ENCODE measurements around the gene RNF5. TPM values are rescaled to one million over a fixed set of nuclear protein-coding genes. Genes with fewer than 3 reads are reported as not detected.

Gene RNF5
- total and polyA plus RNA-seq, 9 of the 15 experiments (the other 6 are each of a cell fraction or from before 2014, with no cell fraction given) = 62.2 to 245 (median 129) TPM

DNA sequence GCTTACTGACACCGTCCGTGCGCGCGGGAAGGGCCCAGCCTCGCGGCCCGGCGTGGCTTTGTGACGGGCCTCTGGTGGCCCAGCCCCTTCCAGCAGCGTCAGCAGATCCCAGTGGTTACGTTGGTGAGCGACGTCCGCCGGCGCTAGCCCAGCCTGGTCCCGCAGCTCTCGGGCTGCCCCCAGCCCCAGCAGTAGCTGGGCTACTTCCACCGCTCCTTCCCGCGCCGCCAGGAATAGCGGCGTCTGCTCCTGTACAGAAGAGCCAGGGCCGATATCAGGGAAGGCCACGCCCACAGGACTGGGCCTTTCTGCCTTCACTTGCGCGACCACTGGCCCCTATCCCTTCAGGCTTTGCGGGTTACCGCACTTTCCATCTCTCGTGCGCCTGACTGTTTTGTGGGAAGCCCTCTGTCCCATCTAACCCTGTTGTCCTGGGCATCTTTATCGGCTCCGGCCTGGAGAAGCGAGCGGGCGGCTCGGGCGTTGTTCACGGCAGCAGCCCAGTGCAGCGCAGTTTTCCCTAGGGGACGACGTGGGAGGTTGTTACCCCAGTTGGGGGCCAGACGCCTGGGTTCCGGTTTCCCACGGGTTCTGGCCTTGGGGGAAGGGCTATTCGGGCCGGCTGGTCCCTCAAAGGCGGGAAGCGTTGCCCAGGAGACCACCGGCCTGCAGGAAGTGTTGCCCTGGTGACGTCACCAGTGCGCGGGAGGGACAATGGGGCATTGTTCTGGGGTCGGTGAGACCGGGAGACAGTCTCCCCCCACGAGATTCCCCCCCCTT, 17.9 kb downstream of the RNF5 start (continued):
- TF ChIP-seq CHAMP1 (IDR thresholded peaks at IDR 0.05) (no peak), TAF1 (IDR thresholded peaks at IDR 0.05; ENCODE audit: control insufficient read depth, extremely low read depth, insufficient read depth, low read length, severe bottlenecking) (peak; percentile 74), TAF7 (tag; IDR thresholded peaks at IDR 0.05) (no peak), ZNF395 (CRISPR knock-in tag; IDR thresholded peaks at IDR 0.05) (peak; percentile 91; the same call in 1 of the 2 replicates), ZNF324 (CRISPR knock-in tag; IDR thresholded peaks at IDR 0.05) (no peak), NR2F6 (CRISPR knock-in tag; IDR thresholded peaks at IDR 0.05) (peak; percentile 38; the same call in 1 of the 2 replicates), KAT2B (IDR thresholded peaks at IDR 0.05; ENCODE audit: low read depth, low read length) (no peak), ESRRA (IDR thresholded peaks at IDR 0.05; ENCODE audit: borderline replicate concordance, low read depth) (no peak; the same call in 1 of the 2 replicates), MAFG (tag; conservative IDR thresholded peaks at IDR 0.05) (peak; percentile 82), NFE2 (IDR thresholded peaks at IDR 0.05; ENCODE audit: low read depth) (peak; percentile 57), MAZ (CRISPR knock-in tag; conservative IDR thresholded peaks at IDR 0.05 in 1 of 2, IDR thresholded peaks at IDR 0.05 in 1 of 2) (peak; percentile 11 to 95; a peak in 3 of 4 replicates), RNF2 (IDR thresholded peaks at IDR 0.05) (peak; percentile 14; the same call in 1 of the 2 replicates), KLF13 (tag; IDR thresholded peaks at IDR 0.05; ENCODE audit: borderline replicate concordance, low read depth) (no peak), STAT5A (IDR thresholded peaks at IDR 0.05; ENCODE audit: borderline replicate concordance, low read length) (no peak; the same call in 1 of the 2 replicates), ZNF12 (CRISPR knock-in tag; IDR thresholded peaks at IDR 0.05) (peak; percentile 81; the same call in 1 of the 2 replicates), ZNF551 (CRISPR knock-in tag; IDR thresholded peaks at IDR 0.05) (no peak), ELK1 (CRISPR knock-in tag; IDR thresholded peaks at IDR 0.05) (no peak), POLR2B (IDR thresholded peaks at IDR 0.05; ENCODE audit: low read depth, partially characterized antibody) (peak; percentile 96), TAF9B (IDR thresholded peaks at IDR 0.05; ENCODE audit: partially characterized antibody) (peak; percentile 75), PTTG1 (tag; IDR thresholded peaks at IDR 0.05; ENCODE audit: low read depth) (no peak)
- TF ChIP-seq, protein P1, sequence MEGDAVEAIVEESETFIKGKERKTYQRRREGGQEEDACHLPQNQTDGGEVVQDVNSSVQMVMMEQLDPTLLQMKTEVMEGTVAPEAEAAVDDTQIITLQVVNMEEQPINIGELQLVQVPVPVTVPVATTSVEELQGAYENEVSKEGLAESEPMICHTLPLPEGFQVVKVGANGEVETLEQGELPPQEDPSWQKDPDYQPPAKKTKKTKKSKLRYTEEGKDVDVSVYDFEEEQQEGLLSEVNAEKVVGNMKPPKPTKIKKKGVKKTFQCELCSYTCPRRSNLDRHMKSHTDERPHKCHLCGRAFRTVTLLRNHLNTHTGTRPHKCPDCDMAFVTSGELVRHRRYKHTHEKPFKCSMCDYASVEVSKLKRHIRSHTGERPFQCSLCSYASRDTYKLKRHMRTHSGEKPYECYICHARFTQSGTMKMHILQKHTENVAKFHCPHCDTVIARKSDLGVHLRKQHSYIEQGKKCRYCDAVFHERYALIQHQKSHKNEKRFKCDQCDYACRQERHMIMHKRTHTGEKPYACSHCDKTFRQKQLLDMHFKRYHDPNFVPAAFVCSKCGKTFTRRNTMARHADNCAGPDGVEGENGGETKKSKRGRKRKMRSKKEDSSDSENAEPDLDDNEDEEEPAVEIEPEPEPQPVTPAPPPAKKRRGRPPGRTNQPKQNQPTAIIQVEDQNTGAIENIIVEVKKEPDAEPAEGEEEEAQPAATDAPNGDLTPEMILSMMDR (IDR thresholded peaks at IDR 0.05 in 2 of 3, conservative IDR thresholded peaks at IDR 0.05 in 1 of 3; ENCODE audit: insufficient read depth in 2 of 3, low read depth in 1 of 3, low read length in 3 of 3) = no peak; a peak in 1 of 6 replicates

Measured in K562 (cell line).